WI38 (cell line): ENCODE data around the gene TAAR1.

Experiments used
- H3K4me3 ChIP-seq: 2 replicates; pipeline ENCODE4 v1.5.1; 2011; ENCODE audit warnings: low read depth, mild to moderate bottlenecking, control low read depth, low read length
- TF ChIP-seq, protein P1 (sequence below): IDR thresholded peaks from 2 replicates; pipeline ENCODE4 v1.5.1; 2012; ENCODE audit warnings: low read depth, mild to moderate bottlenecking, control low read depth, low read length

The TAAR1 gene

GRCh38 chr6:132675002-132675401, 16.0 kb upstream of the TAAR1 start:
- TF ChIP-seq, protein P1, sequence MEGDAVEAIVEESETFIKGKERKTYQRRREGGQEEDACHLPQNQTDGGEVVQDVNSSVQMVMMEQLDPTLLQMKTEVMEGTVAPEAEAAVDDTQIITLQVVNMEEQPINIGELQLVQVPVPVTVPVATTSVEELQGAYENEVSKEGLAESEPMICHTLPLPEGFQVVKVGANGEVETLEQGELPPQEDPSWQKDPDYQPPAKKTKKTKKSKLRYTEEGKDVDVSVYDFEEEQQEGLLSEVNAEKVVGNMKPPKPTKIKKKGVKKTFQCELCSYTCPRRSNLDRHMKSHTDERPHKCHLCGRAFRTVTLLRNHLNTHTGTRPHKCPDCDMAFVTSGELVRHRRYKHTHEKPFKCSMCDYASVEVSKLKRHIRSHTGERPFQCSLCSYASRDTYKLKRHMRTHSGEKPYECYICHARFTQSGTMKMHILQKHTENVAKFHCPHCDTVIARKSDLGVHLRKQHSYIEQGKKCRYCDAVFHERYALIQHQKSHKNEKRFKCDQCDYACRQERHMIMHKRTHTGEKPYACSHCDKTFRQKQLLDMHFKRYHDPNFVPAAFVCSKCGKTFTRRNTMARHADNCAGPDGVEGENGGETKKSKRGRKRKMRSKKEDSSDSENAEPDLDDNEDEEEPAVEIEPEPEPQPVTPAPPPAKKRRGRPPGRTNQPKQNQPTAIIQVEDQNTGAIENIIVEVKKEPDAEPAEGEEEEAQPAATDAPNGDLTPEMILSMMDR, result no peak
- no peak overlapping the region for H3K4me3 ChIP-seq

DNA sequence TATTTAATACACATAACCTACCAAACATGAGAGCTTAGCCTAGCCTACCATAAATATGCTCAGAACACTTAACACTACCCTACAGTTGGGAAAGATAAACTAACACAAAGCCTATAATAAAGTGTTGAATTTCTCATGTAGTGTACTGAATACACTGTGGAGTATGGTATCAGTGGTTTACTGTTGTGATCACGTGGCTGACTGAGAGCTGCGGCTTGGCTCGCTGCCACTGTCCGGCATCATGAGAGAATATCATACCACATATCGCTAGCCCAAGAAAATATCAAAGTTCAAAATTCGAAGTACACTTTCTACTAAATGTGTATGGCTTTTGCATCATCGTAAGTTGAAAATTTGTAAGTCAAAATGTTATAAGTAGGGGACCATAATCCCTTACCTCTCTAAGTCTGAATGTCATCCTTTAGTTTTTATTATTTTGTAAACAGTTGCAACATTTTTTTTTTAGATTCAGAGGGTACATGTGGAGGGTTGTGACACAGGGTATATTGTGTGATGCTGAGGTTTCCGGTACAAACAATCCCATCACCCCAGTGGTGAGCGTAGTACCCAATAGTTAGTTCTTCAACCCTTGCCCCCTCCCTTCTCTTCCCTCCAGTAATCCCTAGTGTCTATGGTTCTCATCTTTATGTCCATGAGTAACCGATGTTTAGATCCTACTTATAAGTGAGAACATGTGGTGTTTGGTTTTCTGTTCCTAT, 14.6 kb upstream of the TAAR1 start:
- H3K4me3 ChIP-seq, result no peak overlapping the region
- TF ChIP-seq, protein P1, result no peak

DNA sequence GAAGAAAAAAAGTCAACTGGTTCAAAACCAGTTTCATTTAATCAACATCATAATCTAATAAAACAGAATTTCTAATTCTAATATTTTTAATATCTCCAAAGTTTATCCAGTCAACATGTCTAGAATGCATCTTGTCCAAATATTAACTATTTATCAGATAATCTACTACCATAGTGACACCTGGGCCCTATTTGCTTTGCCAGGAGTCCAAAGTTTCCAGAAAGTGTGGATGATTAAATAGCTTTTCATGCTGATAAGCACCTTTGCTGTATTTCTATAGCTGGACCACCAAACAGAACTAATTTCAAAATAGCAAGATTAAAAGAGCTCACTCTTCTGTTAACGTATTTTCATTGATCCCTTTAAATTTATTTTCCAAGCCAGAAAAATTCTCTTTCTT, 12.3 kb upstream of the TAAR1 start:
- TF ChIP-seq, protein P1, result no peak
- H3K4me3 ChIP-seq, result no peak overlapping the region

- TF ChIP-seq, protein P1, result no peak
- no peak overlapping the region for H3K4me3 ChIP-seq
Measured at GRCh38 chr6:132669690-132670291, 10.8 kb upstream of the TAAR1 start.

GRCh38 chr6:132666118-132666517, 7.1 kb upstream of the TAAR1 start:
- H3K4me3 ChIP-seq, result no peak overlapping the region
- TF ChIP-seq, protein P1, result no peak

- TF ChIP-seq, protein P1, result no peak
- no peak overlapping the region for H3K4me3 ChIP-seq
Measured at GRCh38 chr6:132664309-132665034, 5.5 kb upstream of the TAAR1 start.

DNA sequence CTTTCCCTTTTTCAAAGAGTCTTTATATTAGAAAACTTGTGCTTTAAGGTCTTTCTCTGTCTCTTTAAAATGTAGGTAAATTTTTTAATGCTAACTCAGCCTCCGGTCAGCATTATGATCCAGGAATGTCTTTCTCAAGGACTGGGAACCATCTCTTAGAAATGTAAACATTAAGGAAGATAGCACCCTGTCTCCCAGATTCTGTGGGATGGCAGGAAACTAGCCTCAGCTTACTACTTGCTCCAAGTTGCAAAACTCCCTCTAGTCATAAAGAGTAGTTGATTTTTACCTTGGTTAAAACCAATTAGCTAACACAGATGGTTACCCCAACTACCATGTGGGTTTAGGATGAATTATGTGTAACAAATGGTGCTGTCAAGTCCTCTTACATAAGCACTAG, 4.7 kb upstream of the TAAR1 start:
- TF ChIP-seq, protein P1, result no peak

More for the DNA sequence above, 4.7 kb upstream of the TAAR1 start:
- H3K4me3 ChIP-seq, result no peak overlapping the region
